ENCODE data around the gene GTF3C4. TPM values are rescaled to one million over a fixed set of nuclear protein-coding genes. Genes with fewer than 3 reads are reported as not detected.

Gene GTF3C4
- total RNA-seq, 1 donor from 2014 or later, result 27.9 TPM

GRCh38 chr9:132674485-132674884 is 4.2 kb downstream of the GTF3C4 start:
- H3K27me3 Mint-ChIP-seq (ENCODE audit: low read depth, unreplicated experiment), result no peaks in the 10 kb centered on the region
- FAIRE-seq, result no peak
- no peak overlapping the region for H2AFZ ChIP-seq (ENCODE audit: low read depth, low read length)
- TF ChIP-seq CTCF (IDR thresholded peaks at IDR 0.05; ENCODE audit: insufficient read depth, low read depth, low read length), result no peak
- no peak for TF ChIP-seq EZH2 (IDR thresholded peaks at IDR 0.05; ENCODE audit: insufficient read depth, low read length)
- peaks cover 84% of the 10 kb centered on the region for H4K20me1 ChIP-seq (ENCODE audit: insufficient read depth, low read length)
- H3K9me3 Mint-ChIP-seq (ENCODE audit: unreplicated experiment), result peaks cover 2% of the 10 kb centered on the region
- H3K4me1 Mint-ChIP-seq (ENCODE audit: low read depth, unreplicated experiment), result peaks cover 18% of the 10 kb centered on the region
- peaks cover 21% of the 10 kb centered on the region for H3K4me1 ChIP-seq (ENCODE audit: insufficient read depth, low read length)
- DNase-seq (ENCODE audit: low read depth), result no peak
- peaks cover 12% of the 10 kb centered on the region for H3K36me3 ChIP-seq (ENCODE audit: insufficient read depth, low read length)
- no peak overlapping the region for H3K4me2 ChIP-seq (ENCODE audit: low read length)
- no peaks in the 10 kb centered on the region for H3K27me3 ChIP-seq (ENCODE audit: insufficient read depth, low read length)
- no peak overlapping the region for H3K9ac ChIP-seq (ENCODE audit: low read length)
- no peak overlapping the region for H3K27ac ChIP-seq (ENCODE audit: low read depth, low read length)
- no peak overlapping the region for H3K4me3 Mint-ChIP-seq (ENCODE audit: unreplicated experiment)
- H3K27ac Mint-ChIP-seq (ENCODE audit: unreplicated experiment), result no peak overlapping the region
- peaks cover 94% of the 10 kb centered on the region for H3K79me2 ChIP-seq (ENCODE audit: insufficient read depth, low read length)
- H3K36me3 Mint-ChIP-seq (ENCODE audit: low read depth, unreplicated experiment), result peaks cover 13% of the 10 kb centered on the region
- H3K4me3 ChIP-seq (ENCODE audit: insufficient read depth, low read depth, low read length), result no peak overlapping the region
- no peaks in the 10 kb centered on the region for H3K9me3 ChIP-seq (ENCODE audit: insufficient read depth, low read depth, low read length)

- no peak overlapping the region for H3K4me3 Mint-ChIP-seq (ENCODE audit: unreplicated experiment)
- Histone ChIP-seq H3K9ac (ENCODE audit: low read length) (no peak overlapping the region), H3K9me3 (ENCODE audit: insufficient read depth, low read depth, low read length) (no peaks in the 10 kb centered on the region), H3K4me1 (ENCODE audit: insufficient read depth, low read length) (peaks cover 5% of the 10 kb centered on the region), H3K27ac (ENCODE audit: low read depth, low read length) (no peak overlapping the region), H3K27me3 (ENCODE audit: insufficient read depth, low read length) (no peaks in the 10 kb centered on the region), H3K4me3 (ENCODE audit: insufficient read depth, low read depth, low read length) (no peak overlapping the region), H3K4me2 (ENCODE audit: low read length) (no peak overlapping the region), H2AFZ (ENCODE audit: low read depth, low read length) (no peak overlapping the region), H4K20me1 (ENCODE audit: insufficient read depth, low read length) (peaks cover 94% of the 10 kb centered on the region), H3K79me2 (ENCODE audit: insufficient read depth, low read length) (peaks cover 97% of the 10 kb centered on the region), H3K36me3 (ENCODE audit: insufficient read depth, low read length) (peaks cover 14% of the 10 kb centered on the region)
- no peaks in the 10 kb centered on the region for H3K27me3 Mint-ChIP-seq (ENCODE audit: low read depth, unreplicated experiment)
- peaks cover 14% of the 10 kb centered on the region for H3K4me1 Mint-ChIP-seq (ENCODE audit: low read depth, unreplicated experiment)
- no peaks in the 10 kb centered on the region for H3K9me3 Mint-ChIP-seq (ENCODE audit: unreplicated experiment)
- peaks cover 18% of the 10 kb centered on the region for H3K36me3 Mint-ChIP-seq (ENCODE audit: low read depth, unreplicated experiment)
- DNase-seq (ENCODE audit: low read depth), result no peak
- H3K27ac Mint-ChIP-seq (ENCODE audit: unreplicated experiment), result no peak overlapping the region
- TF ChIP-seq CTCF (IDR thresholded peaks at IDR 0.05; ENCODE audit: insufficient read depth, low read depth, low read length) (no peak), EZH2 (IDR thresholded peaks at IDR 0.05; ENCODE audit: insufficient read depth, low read length) (no peak)
- FAIRE-seq, result no peak
Measured at GRCh38 chr9:132677976-132678375, 7.7 kb downstream of the GTF3C4 start.

- H3K79me2 ChIP-seq (ENCODE audit: insufficient read depth, low read length), result peaks cover 92% of the 10 kb centered on the region
- no peak for DNase-seq (ENCODE audit: low read depth)
- no peak overlapping the region for H3K4me3 Mint-ChIP-seq (ENCODE audit: unreplicated experiment)
- H3K27ac Mint-ChIP-seq (ENCODE audit: unreplicated experiment), result no peak overlapping the region
- no peaks in the 10 kb centered on the region for H3K9me3 ChIP-seq (ENCODE audit: insufficient read depth, low read depth, low read length)
- H3K4me1 Mint-ChIP-seq (ENCODE audit: low read depth, unreplicated experiment), result peaks cover 6% of the 10 kb centered on the region
- no peaks in the 10 kb centered on the region for H3K27me3 Mint-ChIP-seq (ENCODE audit: low read depth, unreplicated experiment)
- no peak for TF ChIP-seq CTCF (IDR thresholded peaks at IDR 0.05; ENCODE audit: insufficient read depth, low read depth, low read length)
- no peak for TF ChIP-seq EZH2 (IDR thresholded peaks at IDR 0.05; ENCODE audit: insufficient read depth, low read length)
- no peak overlapping the region for H3K4me3 ChIP-seq (ENCODE audit: insufficient read depth, low read depth, low read length)
- no peak overlapping the region for H3K27ac ChIP-seq (ENCODE audit: low read depth, low read length)
- H2AFZ ChIP-seq (ENCODE audit: low read depth, low read length), result no peak overlapping the region
- H3K9ac ChIP-seq (ENCODE audit: low read length), result no peak overlapping the region
- no peaks in the 10 kb centered on the region for H3K9me3 Mint-ChIP-seq (ENCODE audit: unreplicated experiment)
- H3K4me2 ChIP-seq (ENCODE audit: low read length), result no peak overlapping the region
- no peaks in the 10 kb centered on the region for H3K4me1 ChIP-seq (ENCODE audit: insufficient read depth, low read length)
- H3K27me3 ChIP-seq (ENCODE audit: insufficient read depth, low read length), result no peaks in the 10 kb centered on the region
- H3K36me3 ChIP-seq (ENCODE audit: insufficient read depth, low read length), result peaks cover 24% of the 10 kb centered on the region
- no peak for FAIRE-seq
- peaks cover 91% of the 10 kb centered on the region for H4K20me1 ChIP-seq (ENCODE audit: insufficient read depth, low read length)
- peaks cover 27% of the 10 kb centered on the region for H3K36me3 Mint-ChIP-seq (ENCODE audit: low read depth, unreplicated experiment)
Measured at GRCh38 chr9:132679946-132680625, 9.8 kb downstream of the GTF3C4 start.

Data from astrocyte (in vitro differentiated cells and primary cell).